Mesothelial cell of epicardium (in vitro differentiated cells): ENCODE measurements around the gene SOX5. TPM values are rescaled to one million over a fixed set of nuclear protein-coding genes. Genes with fewer than 3 reads are reported as not detected.

Experiments
- DNase-seq, 2 experiments: peaks; one replicate each; pipeline ENCODE4 v3.0.0; 2021; ENCODE audit warnings: low spot score in 2 of 2; ENCODE audit not compliant: unreplicated experiment in 2 of 2
- H3K27ac Mint-ChIP-seq: 2 replicates; pipeline ENCODE4 v1.8.0; 2021; ENCODE audit warnings: mixed read lengths
- H3K27me3 Mint-ChIP-seq: 2 replicates; pipeline ENCODE4 v1.8.0; 2021; ENCODE audit warnings: low read depth, mixed read lengths
- H3K36me3 Mint-ChIP-seq: 2 replicates; pipeline ENCODE4 v1.8.0; 2021; ENCODE audit warnings: mixed read lengths
- H3K4me1 Mint-ChIP-seq: 2 replicates; pipeline ENCODE4 v1.8.0; 2021; ENCODE audit warnings: mixed read lengths
- H3K4me3 Mint-ChIP-seq: 2 replicates; pipeline ENCODE4 v1.8.0; 2021; ENCODE audit warnings: mild to moderate bottlenecking, moderate library complexity, mixed read lengths
- H3K9me3 Mint-ChIP-seq: 2 replicates; pipeline ENCODE4 v1.8.0; 2021; ENCODE audit warnings: mixed read lengths
- total RNA-seq: library from RNA; stranded (reverse); gene quantifications from 3 replicates; pipeline ENCODE4 v1.2.1, GENCODE V29; 2021
- TF ChIP-seq, protein P1 (sequence below): fragments of 200-600 bp; sonication (generic); IDR thresholded peaks from one replicate; pipeline ENCODE4 v1.5.0; 2021; ENCODE audit warnings: antibody characterized with exemption; ENCODE audit not compliant: unreplicated experiment

The SOX5 gene
- total RNA-seq, 1 donor from 2014 or later: 18.4 TPM

DNA sequence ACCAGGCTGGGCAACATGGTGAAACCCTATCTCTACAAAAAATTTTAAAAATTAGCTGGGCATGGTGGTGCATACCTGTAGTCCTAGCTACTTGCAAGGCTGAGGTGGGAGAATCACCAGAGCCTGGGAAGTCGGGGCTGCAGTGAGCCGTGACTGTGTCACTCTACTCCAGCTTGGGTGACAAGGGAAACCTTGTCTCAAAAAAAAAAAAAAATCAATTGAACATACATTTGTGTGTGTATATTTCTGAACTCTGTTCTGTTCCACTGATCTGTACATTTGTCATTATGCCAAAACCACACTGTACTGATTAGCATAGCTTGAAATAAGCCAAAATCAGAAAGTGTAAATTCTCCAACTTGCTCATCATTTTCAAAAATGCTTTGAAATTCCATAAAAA lies 254.6 kb downstream of the SOX5 start:
- Mint-ChIP-seq H3K27me3 (no peaks in the 10 kb centered on the region), H3K9me3 (peaks cover 8% of the 10 kb centered on the region), H3K4me3 (no peak overlapping the region), H3K36me3 (peaks cover 3% of the 10 kb centered on the region), H3K4me1 (no peaks in the 10 kb centered on the region), H3K27ac (no peak overlapping the region)
- no peak for DNase-seq
- TF ChIP-seq, protein P1, sequence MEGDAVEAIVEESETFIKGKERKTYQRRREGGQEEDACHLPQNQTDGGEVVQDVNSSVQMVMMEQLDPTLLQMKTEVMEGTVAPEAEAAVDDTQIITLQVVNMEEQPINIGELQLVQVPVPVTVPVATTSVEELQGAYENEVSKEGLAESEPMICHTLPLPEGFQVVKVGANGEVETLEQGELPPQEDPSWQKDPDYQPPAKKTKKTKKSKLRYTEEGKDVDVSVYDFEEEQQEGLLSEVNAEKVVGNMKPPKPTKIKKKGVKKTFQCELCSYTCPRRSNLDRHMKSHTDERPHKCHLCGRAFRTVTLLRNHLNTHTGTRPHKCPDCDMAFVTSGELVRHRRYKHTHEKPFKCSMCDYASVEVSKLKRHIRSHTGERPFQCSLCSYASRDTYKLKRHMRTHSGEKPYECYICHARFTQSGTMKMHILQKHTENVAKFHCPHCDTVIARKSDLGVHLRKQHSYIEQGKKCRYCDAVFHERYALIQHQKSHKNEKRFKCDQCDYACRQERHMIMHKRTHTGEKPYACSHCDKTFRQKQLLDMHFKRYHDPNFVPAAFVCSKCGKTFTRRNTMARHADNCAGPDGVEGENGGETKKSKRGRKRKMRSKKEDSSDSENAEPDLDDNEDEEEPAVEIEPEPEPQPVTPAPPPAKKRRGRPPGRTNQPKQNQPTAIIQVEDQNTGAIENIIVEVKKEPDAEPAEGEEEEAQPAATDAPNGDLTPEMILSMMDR: no peak

DNA sequence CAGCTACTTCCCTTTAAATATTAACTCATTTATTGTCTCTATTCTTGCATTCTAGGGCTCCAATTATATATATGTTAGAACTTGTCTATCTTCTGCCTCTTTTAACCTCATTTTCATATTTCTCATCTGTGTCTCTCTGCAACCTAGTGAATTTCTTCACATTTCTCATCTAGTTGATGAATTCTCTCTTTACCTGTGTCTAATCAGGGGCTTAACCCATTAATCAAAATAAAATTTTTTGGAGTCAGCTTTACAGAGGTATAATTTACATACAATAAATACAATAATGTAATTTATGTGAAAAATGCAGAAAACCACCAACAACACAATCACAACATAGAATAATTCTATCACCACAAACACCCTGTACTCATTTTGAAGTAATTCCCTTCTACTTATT lies 255.2 kb downstream of the SOX5 start:
- peaks cover 8% of the 10 kb centered on the region for H3K9me3 Mint-ChIP-seq
- no peaks in the 10 kb centered on the region for H3K27me3 Mint-ChIP-seq
- TF ChIP-seq, protein P1: no peak
- peaks cover 3% of the 10 kb centered on the region for H3K36me3 Mint-ChIP-seq
- H3K27ac Mint-ChIP-seq: no peak overlapping the region
- DNase-seq: no peak
- no peaks in the 10 kb centered on the region for H3K4me1 Mint-ChIP-seq
- no peak overlapping the region for H3K4me3 Mint-ChIP-seq

DNA sequence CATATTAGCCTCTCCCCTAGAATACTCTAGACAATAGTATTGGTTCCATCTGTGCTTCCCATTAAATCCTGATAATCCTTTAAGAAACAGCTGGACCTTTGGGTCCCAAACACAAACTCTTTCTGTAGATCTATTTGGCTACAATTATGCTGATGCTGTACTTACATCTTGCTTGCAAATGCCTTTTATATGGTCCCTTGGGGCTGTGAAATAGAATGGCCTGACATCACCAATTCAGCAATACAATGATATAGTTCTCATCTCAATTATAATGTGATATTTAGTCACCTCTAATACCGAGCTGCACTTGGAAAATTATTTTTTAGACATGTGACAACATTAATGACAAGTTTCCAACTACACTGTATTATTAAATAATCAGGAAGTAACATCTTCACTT lies 261.5 kb downstream of the SOX5 start:
- no peaks in the 10 kb centered on the region for H3K27me3 Mint-ChIP-seq
- no peaks in the 10 kb centered on the region for H3K36me3 Mint-ChIP-seq
- H3K4me3 Mint-ChIP-seq: no peak overlapping the region
- no peak overlapping the region for H3K27ac Mint-ChIP-seq
- DNase-seq: no peak
- H3K9me3 Mint-ChIP-seq: no peaks in the 10 kb centered on the region
- H3K4me1 Mint-ChIP-seq: no peaks in the 10 kb centered on the region
- TF ChIP-seq, protein P1: no peak

DNA sequence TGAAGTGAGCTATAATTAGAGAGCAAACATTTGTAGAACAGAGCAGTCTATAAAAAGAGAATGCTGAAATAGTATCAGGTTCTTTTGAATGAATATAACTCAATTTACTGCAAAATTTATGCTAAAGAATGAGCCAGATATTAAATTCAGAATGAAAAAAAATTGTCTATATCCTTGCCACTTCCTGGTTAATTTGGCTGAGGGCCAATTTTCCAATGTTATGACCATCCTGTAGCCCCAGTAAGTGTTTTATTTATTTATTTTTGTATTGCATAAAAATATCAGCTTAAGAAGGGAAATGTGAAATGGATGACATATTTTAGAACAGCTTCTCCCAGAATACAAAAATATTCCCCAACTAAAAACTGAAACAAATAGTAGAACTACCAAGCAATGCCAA lies 263.4 kb downstream of the SOX5 start:
- Mint-ChIP-seq H3K27me3 (no peaks in the 10 kb centered on the region), H3K27ac (no peak overlapping the region), H3K4me3 (no peak overlapping the region), H3K4me1 (no peaks in the 10 kb centered on the region), H3K36me3 (no peaks in the 10 kb centered on the region), H3K9me3 (no peaks in the 10 kb centered on the region)
- no peak for DNase-seq
- TF ChIP-seq, protein P1: no peak

DNA sequence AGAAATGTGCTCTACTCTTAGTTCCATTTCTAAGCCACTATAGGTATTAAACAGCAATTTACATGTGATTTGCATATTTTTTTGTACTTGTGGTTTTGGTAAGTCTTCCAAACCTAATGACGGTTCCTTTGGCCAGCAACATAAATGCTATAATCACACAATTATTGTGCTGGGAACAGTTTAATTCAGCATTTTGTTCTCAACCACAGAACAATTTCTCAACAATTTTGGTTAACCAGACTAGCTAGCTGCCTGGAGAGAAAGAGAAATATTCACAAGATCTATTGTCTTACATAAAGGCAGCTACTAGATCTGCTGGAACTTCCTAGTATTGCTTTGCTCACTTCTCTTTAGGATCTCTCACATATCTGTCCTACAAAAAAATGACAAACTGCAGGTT lies 265.3 kb downstream of the SOX5 start:
- Mint-ChIP-seq H3K27me3 (no peaks in the 10 kb centered on the region), H3K36me3 (no peaks in the 10 kb centered on the region), H3K4me1 (no peaks in the 10 kb centered on the region), H3K27ac (no peak overlapping the region), H3K9me3 (peaks cover 9% of the 10 kb centered on the region), H3K4me3 (no peak overlapping the region)
- no peak for DNase-seq
- TF ChIP-seq, protein P1: no peak

DNA sequence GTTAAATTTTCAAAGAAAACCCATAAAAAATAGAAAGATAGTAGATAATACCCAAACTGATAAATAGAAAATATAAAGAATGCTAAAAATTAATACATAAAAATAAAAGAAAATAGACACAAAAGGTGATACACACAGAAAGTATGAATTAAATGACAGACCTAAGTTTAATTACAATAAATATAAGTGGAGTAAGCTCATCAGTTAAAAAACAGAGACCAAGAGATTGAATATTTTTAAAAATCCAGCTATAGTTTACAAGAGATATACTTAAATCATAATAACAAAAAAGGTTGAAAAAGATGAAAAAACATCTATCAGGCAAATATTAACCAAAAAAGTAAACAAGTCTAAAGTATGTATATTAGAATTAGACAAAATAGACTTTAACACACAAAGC lies 268.2 kb downstream of the SOX5 start:
- Mint-ChIP-seq H3K27me3 (no peaks in the 10 kb centered on the region), H3K27ac (no peak overlapping the region), H3K9me3 (peaks cover 9% of the 10 kb centered on the region), H3K36me3 (no peaks in the 10 kb centered on the region), H3K4me1 (no peaks in the 10 kb centered on the region), H3K4me3 (no peak overlapping the region)
- TF ChIP-seq, protein P1: no peak
- no peak for DNase-seq
